ENCODE data around the gene TRAF3IP1. TPM values are rescaled to one million over a fixed set of nuclear protein-coding genes. Genes with fewer than 3 reads are reported as not detected.

The TRAF3IP1 gene
- total RNA-seq, 4 donors from 2014 or later, result 1.1 to 14.1 (median 10.4) TPM

- Histone ChIP-seq H3K36me3 (peaks cover 0 to 35% (median 16%) of the 10 kb centered on the region in 4 donors), H3K27ac (no peak overlapping the region), H3K4me3 (no peak overlapping the region), H3K4me1 (peaks cover 6 to 17% (median 10%) of the 10 kb centered on the region in 4 donors), H3K27me3 (no peaks in the 10 kb centered on the region), H3K9me3 (no peaks in the 10 kb centered on the region)
- no peak for TF ChIP-seq EP300 (IDR thresholded peaks at IDR 0.05; ENCODE audit: low read depth)
- no peak for TF ChIP-seq POLR2AphosphoS5 (IDR thresholded peaks at IDR 0.05)
- TF ChIP-seq POLR2A (IDR thresholded peaks at IDR 0.05), result no peak
- TF ChIP-seq CTCF (IDR thresholded peaks at IDR 0.05), result no peak
- intact Hi-C loops (cut with DNase I; ENCODE audit: low total_unique reads) (no loop called here), in situ Hi-C loops (cut with MboI; ENCODE audit: low pct_ligation_motif_present in 1 of 4, low pct_unique_long_range_greater_than_20kb in 1 of 4, low sequenced_read_pairs in 3 of 4) (no loop called here)
- DNase-seq, result no peak
- WGBS, 2 donors (ENCODE audit: low coverage in 1 of 2), result 57 to 85% methylated on average over 1 of the region's 1 CpG
These were observed 111.1 kb downstream of the TRAF3IP1 start for GRCh38 chr2:238431456-238431855.

- Histone ChIP-seq H3K9me3 (no peaks in the 10 kb centered on the region), H3K4me3 (no peak overlapping the region), H3K36me3 (peaks cover 0 to 38% (median 17%) of the 10 kb centered on the region in 4 donors), H3K4me1 (peaks cover 0 to 7% (median 2%) of the 10 kb centered on the region in 4 donors), H3K27ac (no peak overlapping the region), H3K27me3 (no peaks in the 10 kb centered on the region)
- in situ Hi-C loops (cut with MboI; ENCODE audit: low pct_ligation_motif_present in 1 of 4, low pct_unique_long_range_greater_than_20kb in 1 of 4, low sequenced_read_pairs in 3 of 4) (no loop called here), intact Hi-C loops (cut with DNase I; ENCODE audit: low total_unique reads) (no loop called here)
- TF ChIP-seq POLR2AphosphoS5 (IDR thresholded peaks at IDR 0.05), result no peak
- TF ChIP-seq POLR2A (IDR thresholded peaks at IDR 0.05), result no peak
- TF ChIP-seq CTCF (IDR thresholded peaks at IDR 0.05), result no peak
- no peak for TF ChIP-seq EP300 (IDR thresholded peaks at IDR 0.05; ENCODE audit: low read depth)
- 91 to 100% methylated on average over 1 to 14 of the region's 14 CpGs for WGBS, 2 donors (ENCODE audit: low coverage in 1 of 2)
- no peak for DNase-seq
These were observed 113.1 kb downstream of the TRAF3IP1 start for GRCh38 chr2:238433300-238433915.

- no peak for DNase-seq
- H3K27ac ChIP-seq, result no peak overlapping the region
- H3K36me3 ChIP-seq, result peaks cover 0 to 38% (median 17%) of the 10 kb centered on the region in 4 donors
- WGBS, 2 donors (ENCODE audit: low coverage in 1 of 2), result 81 to 92% methylated on average over 7 to 13 of the region's 13 CpGs
- peaks cover 0 to 8% (median 2%) of the 10 kb centered on the region in 4 donors for H3K4me1 ChIP-seq
- intact Hi-C loops (cut with DNase I; ENCODE audit: low total_unique reads) (no loop called here), in situ Hi-C loops (cut with MboI; ENCODE audit: low pct_ligation_motif_present in 1 of 4, low pct_unique_long_range_greater_than_20kb in 1 of 4, low sequenced_read_pairs in 3 of 4) (no loop called here)
- TF ChIP-seq POLR2AphosphoS5 (IDR thresholded peaks at IDR 0.05) (no peak), EP300 (IDR thresholded peaks at IDR 0.05; ENCODE audit: low read depth) (no peak), POLR2A (IDR thresholded peaks at IDR 0.05) (no peak), CTCF (IDR thresholded peaks at IDR 0.05) (no peak)
- no peaks in the 10 kb centered on the region for H3K27me3 ChIP-seq
- no peaks in the 10 kb centered on the region for H3K9me3 ChIP-seq
- H3K4me3 ChIP-seq, result no peak overlapping the region
These were observed 113.9 kb downstream of the TRAF3IP1 start for GRCh38 chr2:238433941-238434845.
